H9 (cell line): ENCODE results near the gene MYH14. TPM values are rescaled to one million over a fixed set of nuclear protein-coding genes. Genes with fewer than 3 reads are reported as not detected.

Source experiments
- DNase-seq: peaks from one replicate; pipeline ENCODE4 v3.0.0-alpha.2; 2017
- H2AFZ ChIP-seq: one replicate; pipeline ENCODE4 v1.6.1; 2013; ENCODE audit warnings: mild to moderate bottlenecking, low read length, control low read depth, moderate library complexity
- H2AK5ac ChIP-seq: 2 replicates; pipeline ENCODE4 v1.6.1; 2013; ENCODE audit warnings: low read length, control low read depth, mixed read lengths; ENCODE audit not compliant: insufficient read length
- H2BK120ac ChIP-seq: one replicate; pipeline ENCODE4 v1.6.1; 2013; ENCODE audit warnings: low read depth, mild to moderate bottlenecking, low read length, control low read depth, inconsistent platforms; ENCODE audit not compliant: poor library complexity, severe bottlenecking
- H2BK12ac ChIP-seq: 2 replicates; pipeline ENCODE4 v1.6.1; 2013; ENCODE audit warnings: low read length, control low read depth, mixed read lengths, low read depth; ENCODE audit not compliant: insufficient read length
- H2BK15ac ChIP-seq: 2 replicates; pipeline ENCODE4 v1.6.1; 2013; ENCODE audit warnings: low read depth, low read length, control low read depth
- H2BK20ac ChIP-seq: one replicate; pipeline ENCODE4 v1.6.1; 2013; ENCODE audit warnings: low read depth, mild to moderate bottlenecking, low read length, control low read depth, inconsistent platforms; ENCODE audit not compliant: poor library complexity, severe bottlenecking
- H2BK5ac ChIP-seq: 2 replicates; pipeline ENCODE4 v1.6.1; 2013; ENCODE audit warnings: low read length, control low read depth, mixed read lengths; ENCODE audit not compliant: insufficient read length
- H3K14ac ChIP-seq: 2 replicates; pipeline ENCODE4 v1.6.1; 2013; ENCODE audit warnings: low read length, control low read depth; ENCODE audit not compliant: insufficient read depth
- H3K18ac ChIP-seq: 2 replicates; pipeline ENCODE4 v1.6.1; 2013; ENCODE audit warnings: low read depth, mild to moderate bottlenecking, mixed read lengths, low read length, control low read depth; ENCODE audit not compliant: insufficient read length
- H3K23ac ChIP-seq: 2 replicates; pipeline ENCODE4 v1.6.1; 2013; ENCODE audit warnings: low read length, control low read depth, mixed read lengths, low read depth; ENCODE audit not compliant: insufficient read length
- H3K23me2 ChIP-seq: 2 replicates; pipeline ENCODE4 v1.6.1; 2013; ENCODE audit warnings: low read depth, mild to moderate bottlenecking, mixed read lengths, low read length, control low read depth; ENCODE audit not compliant: insufficient read length, poor library complexity, severe bottlenecking
- H3K27ac ChIP-seq: 2 replicates; pipeline ENCODE4 v1.5.1; 2013; ENCODE audit warnings: low read length, control low read depth, mixed read lengths, low read depth; ENCODE audit not compliant: insufficient read length
- H3K27me3 ChIP-seq: 2 replicates; pipeline ENCODE4 v1.6.1; 2013; ENCODE audit warnings: low read length, control low read depth, inconsistent platforms; ENCODE audit not compliant: insufficient read depth
- H3K4ac ChIP-seq: 2 replicates; pipeline ENCODE4 v1.6.1; 2013; ENCODE audit warnings: low read depth, mild to moderate bottlenecking, control low read depth, inconsistent platforms, low read length, moderate library complexity
- H3K4me1 ChIP-seq: 2 replicates; pipeline ENCODE4 v1.6.1; 2013; ENCODE audit warnings: low read length, control low read depth, inconsistent platforms; ENCODE audit not compliant: insufficient read depth
- H3K4me2 ChIP-seq: 2 replicates; pipeline ENCODE4 v1.6.1; 2013; ENCODE audit warnings: low read length, control low read depth, mixed read lengths; ENCODE audit not compliant: insufficient read length, insufficient read depth
- H3K56ac ChIP-seq: 2 replicates; pipeline ENCODE4 v1.6.1; 2013; ENCODE audit warnings: low read depth, mild to moderate bottlenecking, mixed read lengths, low read length, control low read depth; ENCODE audit not compliant: insufficient read length
- H3K79me1 ChIP-seq: 2 replicates; pipeline ENCODE4 v1.6.1; 2013; ENCODE audit warnings: low read depth, mild to moderate bottlenecking, moderate library complexity, low read length, control low read depth, inconsistent platforms; ENCODE audit not compliant: insufficient read depth, poor library complexity, severe bottlenecking
- H3K79me2 ChIP-seq: 2 replicates; pipeline ENCODE4 v1.6.1; 2013; ENCODE audit warnings: low read length, control low read depth, inconsistent platforms; ENCODE audit not compliant: insufficient read depth
- H3K9ac ChIP-seq: 2 replicates; pipeline ENCODE4 v1.6.1; 2013; ENCODE audit warnings: low read length, control low read depth, mixed read lengths; ENCODE audit not compliant: insufficient read length; ENCODE audit errors: extremely low read depth
- H3K9me3 ChIP-seq: one replicate; pipeline ENCODE4 v1.6.1; 2013; ENCODE audit warnings: low read depth, low read length, inconsistent platforms; ENCODE audit not compliant: control insufficient read depth
- H3T11ph ChIP-seq: one replicate; pipeline ENCODE4 v1.6.1; 2013; ENCODE audit warnings: mild to moderate bottlenecking, low read length, control low read depth, inconsistent platforms
- H4K20me1 ChIP-seq: one replicate; pipeline ENCODE4 v1.6.1; 2013; ENCODE audit not compliant: control insufficient read depth, insufficient read length, insufficient read depth
- H4K5ac ChIP-seq: 2 replicates; pipeline ENCODE4 v1.6.1; 2013; ENCODE audit warnings: low read depth, mild to moderate bottlenecking, mixed read lengths, low read length, control low read depth; ENCODE audit not compliant: insufficient read length
- H4K8ac ChIP-seq: replicated peaks from 2 replicates; pipeline ENCODE4 v1.6.1; 2013; ENCODE audit warnings: low read length, control low read depth, mixed read lengths, low read depth; ENCODE audit not compliant: insufficient read length
- H4K91ac ChIP-seq: 2 replicates; pipeline ENCODE4 v1.6.1; 2013; ENCODE audit warnings: low read depth, mild to moderate bottlenecking, moderate library complexity, mixed read lengths, low read length, control low read depth; ENCODE audit not compliant: insufficient read length
- H3K27ac Mint-ChIP-seq, 3 experiments: 2 replicates in 2 of 3; 3 replicates in 1 of 3; pipeline ENCODE4 v1.8.0; 2020 to 2021; ENCODE audit warnings: mixed read lengths in 3 of 3, mild to moderate bottlenecking in 1 of 3, moderate library complexity in 1 of 3
- H3K27me3 Mint-ChIP-seq: 2 replicates; pipeline ENCODE4 v1.8.0; 2021; ENCODE audit warnings: low read depth, mild to moderate bottlenecking, moderate library complexity, mixed read lengths
- H3K36me3 Mint-ChIP-seq, 3 experiments: 2 replicates in 2 of 3; 3 replicates in 1 of 3; pipeline ENCODE4 v1.8.0; 2020 to 2021; ENCODE audit warnings: low read depth in 3 of 3, mixed read lengths in 3 of 3; ENCODE audit not compliant: insufficient read depth in 1 of 3
- H3K4me1 Mint-ChIP-seq, 2 experiments: 2 replicates each; pipeline ENCODE4 v1.8.0; 2020; ENCODE audit warnings: mixed read lengths in 2 of 2
- H3K4me3 Mint-ChIP-seq, 2 experiments: 2 replicates in 1 of 2; 3 replicates in 1 of 2; pipeline ENCODE4 v1.8.0; 2020 to 2021; ENCODE audit warnings: mild to moderate bottlenecking in 2 of 2, mixed read lengths in 2 of 2, moderate library complexity in 1 of 2
- H3K9me3 Mint-ChIP-seq, 2 experiments: 2 replicates in 1 of 2; 3 replicates in 1 of 2; pipeline ENCODE4 v1.8.0; 2020; ENCODE audit warnings: mild to moderate bottlenecking in 2 of 2, mixed read lengths in 2 of 2, moderate library complexity in 1 of 2
- CTCF ChIP-seq: fragments of 200-600 bp; sonication (generic); conservative IDR thresholded peaks from 3 replicates; pipeline ENCODE4 v1.8.0; 2021; ENCODE audit warnings: antibody characterized with exemption, mild to moderate bottlenecking
- WGBS: extraction: QIAGEN DNeasy Blood & Tissue Kit; methylation state at CpG from one replicate; pipeline ENCODE4 v1.1.7; 2013; ENCODE audit warnings: missing lambda C conversion rate, low lambda C conversion rate, mixed read lengths; ENCODE audit not compliant: insufficient read length; ENCODE audit errors: extremely low coverage; 5-methylcytosine and 5-hydroxymethylcytosine counted together
- total RNA-seq: library from RNA; stranded (reverse); gene quantifications from 2 replicates; pipeline ENCODE4 v1.2.1, GENCODE V29; 2021

Gene MYH14
- total RNA-seq, 1 experiment from 2014 or later = 27.7 TPM

GRCh38 chr19:50349277-50350057 is 146.0 kb downstream of the MYH14 start:
- H3K9me3 ChIP-seq = no peaks in the 10 kb centered on the region
- H3K23ac ChIP-seq = no peak overlapping the region
- H3K9ac ChIP-seq = no peak overlapping the region
- no CpG with 5 or more reads among the region's 22 CpGs for WGBS
- no peak overlapping the region for H3T11ph ChIP-seq
- Mint-ChIP-seq H3K4me3 (no peak overlapping the region), H3K36me3 (peaks cover 5 to 12% (median 6%) of the 10 kb centered on the region in 3 experiments; a peak in 6 of 7 replicates), H3K9me3 (peaks cover 0 to 5% of the 10 kb centered on the region in 2 experiments; a peak in 3 of 5 replicates), H3K27ac (no peak overlapping the region), H3K4me1 (no peaks in the 10 kb centered on the region), H3K27me3 (no peaks in the 10 kb centered on the region; the same call in 1 of the 2 replicates)
- H3K79me2 ChIP-seq = no peaks in the 10 kb centered on the region
- no peak overlapping the region for H3K27ac ChIP-seq
- H3K18ac ChIP-seq = no peak overlapping the region
- H2BK120ac ChIP-seq = no peak overlapping the region
- no peaks in the 10 kb centered on the region for H3K27me3 ChIP-seq
- H3K23me2 ChIP-seq = no peaks in the 10 kb centered on the region
- no peak overlapping the region for H2BK12ac ChIP-seq
- H3K4me1 ChIP-seq = no peaks in the 10 kb centered on the region
- no peak overlapping the region for H3K56ac ChIP-seq
- H3K14ac ChIP-seq = no peak overlapping the region; the same call in 1 of the 2 replicates
- H3K4ac ChIP-seq = no peak overlapping the region
- DNase-seq = no peak
- no peak overlapping the region for H2BK20ac ChIP-seq
- no peak overlapping the region for H2BK15ac ChIP-seq
- no peak overlapping the region for H3K4me2 ChIP-seq
- no peak overlapping the region for H2BK5ac ChIP-seq
- H4K8ac ChIP-seq = no peak overlapping the region
- H2AK5ac ChIP-seq = no peak overlapping the region
- H2AFZ ChIP-seq = no peak overlapping the region
- H4K20me1 ChIP-seq = no peaks in the 10 kb centered on the region
- no peak; the same call in 2 of the 3 replicates for TF ChIP-seq CTCF
- H4K5ac ChIP-seq = no peak overlapping the region
- no peaks in the 10 kb centered on the region for H3K79me1 ChIP-seq
- no peak overlapping the region for H4K91ac ChIP-seq
